Measurements from ENCODE around the gene PIGQ.
A peak's percentile ranks its signal among the peaks of the same experiment; 100 is the strongest.

The PIGQ gene

GRCh38 chr16:534135-534534 is 35.6 kb upstream of the PIGQ start:
- no peak for DNase-seq (ENCODE audit: low read depth)

GRCh38 chr16:534856-535445 is 34.8 kb upstream of the PIGQ start:
- no peak for DNase-seq (ENCODE audit: low read depth)

- DNase-seq (ENCODE audit: low read depth) = no peak
These were observed 34.0 kb upstream of the PIGQ start for GRCh38 chr16:535446-536405.

GRCh38 chr16:536746-537145 is 33.0 kb upstream of the PIGQ start:
- no peak for DNase-seq (ENCODE audit: low read depth)

- no peak for DNase-seq (ENCODE audit: low read depth)
These were observed 32.1 kb upstream of the PIGQ start for GRCh38 chr16:537415-538335.

GRCh38 chr16:539901-540530 is 29.8 kb upstream of the PIGQ start:
- DNase-seq (ENCODE audit: low read depth) = peak; percentile 37

GRCh38 chr16:540645-541340 is 29.0 kb upstream of the PIGQ start:
- no peak for DNase-seq (ENCODE audit: low read depth)

- no peak for DNase-seq (ENCODE audit: low read depth)
These were observed 26.2 kb upstream of the PIGQ start for GRCh38 chr16:543301-544164.

- no peak for DNase-seq (ENCODE audit: low read depth)
These were observed 25.3 kb upstream of the PIGQ start for GRCh38 chr16:544517-544916.

- DNase-seq (ENCODE audit: low read depth) = no peak
These were observed 22.6 kb upstream of the PIGQ start for GRCh38 chr16:546909-547770.

GRCh38 chr16:548586-548985 is 21.2 kb upstream of the PIGQ start:
- no peak for DNase-seq (ENCODE audit: low read depth)

- DNase-seq (ENCODE audit: low read depth) = no peak
These were observed 20.1 kb upstream of the PIGQ start for GRCh38 chr16:549544-550263.

- DNase-seq (ENCODE audit: low read depth) = no peak
These were observed 18.6 kb upstream of the PIGQ start for GRCh38 chr16:551210-551609.

- no peak for DNase-seq (ENCODE audit: low read depth)
These were observed 17.6 kb upstream of the PIGQ start for GRCh38 chr16:552171-552570.

- DNase-seq (ENCODE audit: low read depth) = no peak
These were observed 16.0 kb upstream of the PIGQ start for GRCh38 chr16:553601-554296.

GRCh38 chr16:554297-554621 is 15.5 kb upstream of the PIGQ start:
- no peak for DNase-seq (ENCODE audit: low read depth)

GRCh38 chr16:554640-555365 is 15.0 kb upstream of the PIGQ start:
- DNase-seq (ENCODE audit: low read depth) = no peak

Data from non-pigmented ciliary epithelial cell (primary cell).